Measurements from ENCODE around the gene USP17L27.
"Not testable (repeated sequence)": the region's sequence is repeated elsewhere in the genome, so short reads cannot be mapped to it uniquely, and the experiment has no call there.

- not testable (repeated sequence) for TF ChIP-seq CTCF, POLR2A (IDR thresholded peaks at IDR 0.05)
Observed at GRCh38 chr4:9334358-9334757, 9.6 kb upstream of the USP17L27 start, which contains the start of gene USP17L26.

All from body of pancreas (tissue), 4 donors.